IMR-90 (cell line): ENCODE measurements around the gene ANKH.

Experiments
- POLR2A ChIP-seq: IDR thresholded peaks from 2 replicates; pipeline ENCODE4 v1.6.1; 2012; ENCODE audit warnings: mild to moderate bottlenecking, low read depth, low read length
- SMC3 ChIP-seq: fragments of 150-350 bp; IDR thresholded peaks from 2 replicates; pipeline ENCODE4 v1.6.1; 2016; ENCODE audit warnings: low read depth, mild to moderate bottlenecking, antibody characterized with exemption, low read length, moderate library complexity
- TF ChIP-seq, protein P1 (sequence below): conservative IDR thresholded peaks from 2 replicates; pipeline ENCODE4 v1.5.1; 2012; ENCODE audit warnings: mild to moderate bottlenecking, low read depth, low read length, improper control_type of control experiment
- TF ChIP-seq, protein P2 (sequence below): fragments of 150-350 bp; IDR thresholded peaks from 2 replicates; pipeline ENCODE4 v1.6.1; 2017; ENCODE audit warnings: mild to moderate bottlenecking, antibody characterized with exemption, low read length, low read depth

DNA sequence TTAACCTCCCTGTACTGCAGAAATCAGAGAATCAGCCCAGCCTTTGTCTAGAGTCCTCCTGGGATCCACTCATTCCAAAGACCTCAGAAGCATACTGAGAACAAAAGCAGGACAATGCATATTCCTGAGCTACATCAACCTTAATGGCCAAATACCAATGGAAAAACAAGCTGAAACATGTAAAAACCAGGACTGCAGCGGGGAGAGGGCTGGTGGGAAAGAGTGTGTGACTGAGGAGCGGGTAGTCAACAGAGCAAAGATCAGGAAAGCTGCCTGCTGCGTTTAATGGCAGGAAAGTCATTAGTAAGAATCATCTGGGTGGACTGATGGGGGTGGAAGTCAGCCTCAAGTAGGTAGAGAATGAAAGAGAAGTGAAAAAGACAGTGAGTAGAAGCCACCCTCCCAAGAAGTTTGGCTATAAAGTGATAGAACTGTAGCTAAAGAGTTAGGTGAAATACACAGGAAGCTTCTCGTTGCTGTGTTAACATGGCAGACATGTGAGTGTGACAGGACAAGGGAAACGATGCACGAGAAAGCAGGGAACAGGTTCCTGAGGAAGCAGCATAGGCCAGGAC is 119.0 kb downstream of the ANKH start:
- TF ChIP-seq SMC3 (no peak), POLR2A (no peak)
- TF ChIP-seq, protein P1, sequence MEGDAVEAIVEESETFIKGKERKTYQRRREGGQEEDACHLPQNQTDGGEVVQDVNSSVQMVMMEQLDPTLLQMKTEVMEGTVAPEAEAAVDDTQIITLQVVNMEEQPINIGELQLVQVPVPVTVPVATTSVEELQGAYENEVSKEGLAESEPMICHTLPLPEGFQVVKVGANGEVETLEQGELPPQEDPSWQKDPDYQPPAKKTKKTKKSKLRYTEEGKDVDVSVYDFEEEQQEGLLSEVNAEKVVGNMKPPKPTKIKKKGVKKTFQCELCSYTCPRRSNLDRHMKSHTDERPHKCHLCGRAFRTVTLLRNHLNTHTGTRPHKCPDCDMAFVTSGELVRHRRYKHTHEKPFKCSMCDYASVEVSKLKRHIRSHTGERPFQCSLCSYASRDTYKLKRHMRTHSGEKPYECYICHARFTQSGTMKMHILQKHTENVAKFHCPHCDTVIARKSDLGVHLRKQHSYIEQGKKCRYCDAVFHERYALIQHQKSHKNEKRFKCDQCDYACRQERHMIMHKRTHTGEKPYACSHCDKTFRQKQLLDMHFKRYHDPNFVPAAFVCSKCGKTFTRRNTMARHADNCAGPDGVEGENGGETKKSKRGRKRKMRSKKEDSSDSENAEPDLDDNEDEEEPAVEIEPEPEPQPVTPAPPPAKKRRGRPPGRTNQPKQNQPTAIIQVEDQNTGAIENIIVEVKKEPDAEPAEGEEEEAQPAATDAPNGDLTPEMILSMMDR = no peak
- TF ChIP-seq, protein P2, sequence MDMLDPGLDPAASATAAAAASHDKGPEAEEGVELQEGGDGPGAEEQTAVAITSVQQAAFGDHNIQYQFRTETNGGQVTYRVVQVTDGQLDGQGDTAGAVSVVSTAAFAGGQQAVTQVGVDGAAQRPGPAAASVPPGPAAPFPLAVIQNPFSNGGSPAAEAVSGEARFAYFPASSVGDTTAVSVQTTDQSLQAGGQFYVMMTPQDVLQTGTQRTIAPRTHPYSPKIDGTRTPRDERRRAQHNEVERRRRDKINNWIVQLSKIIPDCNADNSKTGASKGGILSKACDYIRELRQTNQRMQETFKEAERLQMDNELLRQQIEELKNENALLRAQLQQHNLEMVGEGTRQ = no peak
